Right lobe of liver (tissue), 4 donors: ENCODE measurements around the gene CEMIP2.

Source experiments
- CTCF ChIP-seq, 4 donors: fragments of 200-600 bp in 3 of 4; fragments of 450-650 bp in 1 of 4; IDR thresholded peaks; one replicate each; pipeline versions ENCODE4 v1.5.1 to v1.8.0; 2016 to 2022; ENCODE audit warnings: antibody characterized with exemption in 4 of 4, mild to moderate bottlenecking in 2 of 4
- POLR2A ChIP-seq: fragments of 450-650 bp; IDR thresholded peaks from one replicate; pipeline ENCODE4 v1.6.1; 2017; ENCODE audit warnings: antibody characterized with exemption, mild to moderate bottlenecking
- donor health status: DM: no; HTN: no; CAD: no.
- donor health status: DM: no; HTN: no; CAD: no.
- donor health status: DM: no; HTN: yes; CAD: no.

- TF ChIP-seq CTCF (IDR thresholded peaks at IDR 0.05) (no peak), POLR2A (no peak)
Observed at GRCh38 chr9:71687676-71688075, 80.6 kb downstream of the CEMIP2 start.
